ENCODE measurements around the gene SNED1.

Gene SNED1

GRCh38 chr2:241066171-241066892 lies 67.9 kb downstream of the SNED1 start:
- no peak for DNase-seq (ENCODE audit: low read depth in 4 of 4, low spot score in 1 of 4)

DNA sequence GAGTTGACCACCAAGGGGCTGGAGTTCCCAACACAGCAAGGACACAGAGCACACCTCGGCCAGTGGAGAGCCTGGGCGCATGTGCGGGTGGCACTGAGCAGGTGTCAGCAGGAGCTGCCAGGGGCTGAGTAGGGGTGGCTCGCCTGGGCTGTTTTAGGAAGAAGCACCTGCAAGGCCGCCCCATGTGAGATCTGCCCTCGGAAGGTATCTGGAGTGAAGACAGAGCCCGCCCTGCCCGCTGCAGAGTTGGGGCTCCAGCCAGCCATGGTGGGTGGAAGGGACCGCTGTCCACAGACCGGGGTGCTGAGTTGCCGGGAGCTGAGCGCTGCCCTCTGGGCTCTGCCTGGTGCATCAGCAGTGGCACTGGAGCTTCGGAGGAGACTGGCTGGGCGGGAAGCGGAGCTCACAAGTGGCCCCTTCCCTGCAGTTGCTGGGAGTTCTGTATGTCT lies 68.5 kb downstream of the SNED1 start:
- no peak for DNase-seq (ENCODE audit: low read depth in 4 of 4, low spot score in 1 of 4)

GRCh38 chr2:241067501-241068135 lies 69.2 kb downstream of the SNED1 start:
- no peak for DNase-seq (ENCODE audit: low read depth in 4 of 4, low spot score in 1 of 4)

DNA sequence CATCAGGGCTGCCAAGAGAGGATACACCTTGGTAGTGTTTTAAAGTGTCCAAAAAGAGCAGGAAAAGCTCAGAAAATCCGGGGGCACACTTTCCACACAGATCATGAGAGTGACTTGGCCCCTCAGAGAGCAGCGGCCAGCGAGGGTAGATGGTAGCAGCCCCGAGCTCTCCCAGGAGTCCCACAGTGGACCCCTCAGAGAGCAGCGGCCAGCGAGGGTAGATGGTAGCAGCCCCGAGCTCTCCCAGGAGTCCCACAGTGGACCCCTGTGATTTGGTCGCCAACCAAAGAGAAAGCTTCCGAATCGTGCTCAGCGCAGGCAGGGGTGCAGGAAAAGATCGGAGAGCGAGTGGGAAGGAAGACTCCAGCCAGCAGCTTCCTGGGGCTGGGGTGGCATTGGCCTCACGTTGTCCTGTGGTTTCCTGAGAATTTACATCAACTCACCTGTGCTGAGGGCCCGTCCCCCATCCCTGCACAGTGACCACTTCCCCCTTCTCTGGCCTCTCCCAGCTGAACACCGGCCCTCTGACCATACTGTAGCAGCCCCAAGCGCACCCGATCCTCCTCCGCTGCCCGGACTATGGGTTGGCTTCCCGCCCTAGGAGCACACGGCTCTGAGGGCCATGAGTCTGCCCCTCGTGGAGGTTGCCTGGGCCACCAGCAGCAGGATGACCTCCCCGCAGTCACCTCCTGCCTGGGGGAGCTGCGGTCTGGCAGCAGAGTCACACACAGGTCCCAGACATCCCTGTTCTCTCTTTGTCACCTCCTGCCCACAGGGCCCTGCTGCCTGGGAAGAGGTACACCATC lies 69.9 kb downstream of the SNED1 start:
- DNase-seq (ENCODE audit: low read depth in 4 of 4, low spot score in 1 of 4): no peak

GRCh38 chr2:241068942-241069810 lies 70.8 kb downstream of the SNED1 start:
- no peak for DNase-seq (ENCODE audit: low read depth in 4 of 4, low spot score in 1 of 4)

DNA sequence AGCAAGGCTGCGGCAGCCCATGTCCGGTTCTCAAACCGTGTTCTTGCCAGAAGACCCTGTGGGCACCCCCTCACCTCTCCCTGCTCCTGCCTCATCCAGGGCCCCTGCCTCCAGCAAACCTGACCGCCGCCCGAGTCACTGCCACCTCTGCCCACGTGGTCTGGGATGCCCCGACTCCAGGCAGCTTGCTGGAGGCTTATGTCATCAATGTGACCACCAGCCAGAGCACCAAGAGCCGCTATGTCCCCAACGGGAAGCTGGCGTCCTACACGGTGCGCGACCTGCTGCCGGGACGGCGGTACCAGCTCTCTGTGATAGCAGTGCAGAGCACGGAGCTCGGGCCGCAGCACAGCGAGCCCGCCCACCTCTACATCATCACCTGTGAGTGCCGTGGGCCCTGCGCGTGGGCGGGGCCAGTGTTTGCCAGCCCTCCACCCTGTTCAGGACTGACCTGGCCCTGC lies 71.4 kb downstream of the SNED1 start:
- no peak for DNase-seq (ENCODE audit: low read depth in 4 of 4, low spot score in 1 of 4)

DNA sequence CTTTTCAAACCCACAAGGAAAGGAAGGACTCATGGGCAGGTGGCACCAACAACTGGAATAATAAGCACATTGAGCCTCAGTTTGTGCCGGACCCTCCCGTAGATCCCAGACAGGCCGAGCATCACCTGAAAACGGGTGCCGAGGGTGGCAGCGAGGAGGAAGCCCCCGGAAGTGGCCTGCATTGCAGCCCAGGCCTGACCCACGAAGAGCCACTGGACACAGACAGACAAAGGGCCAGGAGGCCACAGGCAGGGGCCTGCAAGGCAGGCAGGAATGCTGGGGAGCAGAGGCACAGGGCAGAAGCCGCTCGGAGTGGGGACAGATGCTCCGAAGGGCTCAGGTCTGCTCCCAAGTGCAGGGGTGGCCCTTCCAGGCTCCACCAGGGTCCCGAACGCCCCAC lies 71.9 kb downstream of the SNED1 start:
- no peak for DNase-seq (ENCODE audit: low read depth in 4 of 4, low spot score in 1 of 4)

GRCh38 chr2:241070811-241071676 lies 72.6 kb downstream of the SNED1 start:
- DNase-seq (ENCODE audit: low read depth in 4 of 4, low spot score in 1 of 4): no peak

- no peak for DNase-seq (ENCODE audit: low read depth in 4 of 4, low spot score in 1 of 4)
Measured at GRCh38 chr2:241071677-241072111, 73.3 kb downstream of the SNED1 start.

GRCh38 chr2:241072151-241072550 lies 73.7 kb downstream of the SNED1 start:
- no peak for DNase-seq (ENCODE audit: low read depth in 4 of 4, low spot score in 1 of 4)

DNA sequence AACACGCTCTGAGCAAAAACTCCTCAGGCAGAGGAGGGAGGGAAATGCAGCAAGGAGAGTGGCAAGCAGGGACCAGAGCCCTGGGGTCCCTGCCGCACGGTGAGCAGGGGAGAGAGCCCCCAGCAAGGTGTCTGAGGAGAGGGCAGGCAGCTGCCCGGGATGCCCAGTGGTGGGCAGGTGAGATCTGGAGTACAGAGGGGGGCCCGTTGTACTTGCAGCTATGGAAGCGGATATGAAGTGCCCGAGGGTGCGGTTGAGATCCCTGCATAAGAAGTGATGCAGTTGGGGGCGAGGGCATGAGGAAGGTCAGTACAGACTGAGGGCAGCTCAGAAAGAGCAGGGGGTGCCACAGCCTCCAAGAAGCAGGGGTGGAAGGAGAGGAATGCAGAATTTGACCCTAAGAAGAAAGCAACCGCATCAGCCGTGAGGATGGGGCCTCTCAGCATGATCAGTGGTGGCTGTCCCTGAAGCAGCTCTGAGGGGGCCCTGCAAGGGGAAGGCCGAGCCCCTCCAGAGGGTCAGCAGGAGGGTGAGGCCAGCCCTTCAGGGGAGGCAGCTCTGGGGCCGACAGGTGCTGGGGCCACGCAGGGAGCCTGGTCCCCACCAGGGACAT lies 74.2 kb downstream of the SNED1 start:
- no peak for DNase-seq (ENCODE audit: low read depth in 4 of 4, low spot score in 1 of 4)

DNA sequence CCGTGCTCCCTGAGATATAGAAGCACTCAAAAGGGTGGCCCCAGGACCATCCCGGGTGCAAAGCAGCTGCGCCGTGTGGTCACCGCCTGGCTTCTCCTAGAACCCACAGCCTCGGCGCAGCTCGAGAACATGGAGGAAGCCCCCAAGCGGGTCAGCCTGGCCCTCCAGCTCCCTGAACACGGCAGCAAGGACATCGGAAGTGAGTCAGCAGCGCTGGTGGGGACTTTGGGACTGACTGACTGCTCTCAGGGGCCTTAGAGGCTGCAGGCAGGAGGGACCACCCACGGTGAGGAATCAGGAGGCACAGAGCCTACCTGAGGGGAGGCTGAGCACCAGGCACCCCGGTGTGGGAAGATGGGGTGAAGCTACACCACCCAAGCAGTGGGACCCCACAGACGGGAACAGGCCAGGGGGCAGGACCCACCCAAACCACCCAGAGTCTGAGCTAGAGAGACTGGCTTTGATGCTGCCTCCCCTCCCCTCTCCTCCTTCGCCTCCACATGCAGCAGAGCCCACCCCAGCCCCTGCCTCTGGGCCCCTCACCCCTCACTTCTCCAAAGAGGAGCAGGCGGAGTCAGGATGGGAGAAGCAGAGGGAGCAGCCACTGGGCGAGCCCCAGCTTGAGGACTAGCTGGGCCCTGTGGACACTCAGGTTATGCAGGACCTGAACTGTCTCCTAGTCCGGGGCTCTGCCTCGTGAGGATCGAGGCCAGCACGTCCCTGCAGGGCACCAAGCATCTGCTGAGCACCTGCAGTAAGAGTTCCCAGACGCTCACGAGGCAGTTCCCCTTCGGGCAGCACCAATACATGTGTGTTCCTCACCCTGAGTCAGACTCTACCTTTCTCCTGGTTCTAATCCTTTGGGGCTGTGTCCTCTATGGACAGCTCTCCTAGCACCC lies 75.0 kb downstream of the SNED1 start:
- DNase-seq (ENCODE audit: low read depth in 4 of 4, low spot score in 1 of 4): no peak

GRCh38 chr2:241074065-241074818 lies 75.8 kb downstream of the SNED1 start:
- DNase-seq (ENCODE audit: low read depth in 4 of 4, low spot score in 1 of 4): no peak

GRCh38 chr2:241074901-241075540 lies 76.6 kb downstream of the SNED1 start:
- DNase-seq (ENCODE audit: low read depth in 4 of 4, low spot score in 1 of 4): no peak

DNA sequence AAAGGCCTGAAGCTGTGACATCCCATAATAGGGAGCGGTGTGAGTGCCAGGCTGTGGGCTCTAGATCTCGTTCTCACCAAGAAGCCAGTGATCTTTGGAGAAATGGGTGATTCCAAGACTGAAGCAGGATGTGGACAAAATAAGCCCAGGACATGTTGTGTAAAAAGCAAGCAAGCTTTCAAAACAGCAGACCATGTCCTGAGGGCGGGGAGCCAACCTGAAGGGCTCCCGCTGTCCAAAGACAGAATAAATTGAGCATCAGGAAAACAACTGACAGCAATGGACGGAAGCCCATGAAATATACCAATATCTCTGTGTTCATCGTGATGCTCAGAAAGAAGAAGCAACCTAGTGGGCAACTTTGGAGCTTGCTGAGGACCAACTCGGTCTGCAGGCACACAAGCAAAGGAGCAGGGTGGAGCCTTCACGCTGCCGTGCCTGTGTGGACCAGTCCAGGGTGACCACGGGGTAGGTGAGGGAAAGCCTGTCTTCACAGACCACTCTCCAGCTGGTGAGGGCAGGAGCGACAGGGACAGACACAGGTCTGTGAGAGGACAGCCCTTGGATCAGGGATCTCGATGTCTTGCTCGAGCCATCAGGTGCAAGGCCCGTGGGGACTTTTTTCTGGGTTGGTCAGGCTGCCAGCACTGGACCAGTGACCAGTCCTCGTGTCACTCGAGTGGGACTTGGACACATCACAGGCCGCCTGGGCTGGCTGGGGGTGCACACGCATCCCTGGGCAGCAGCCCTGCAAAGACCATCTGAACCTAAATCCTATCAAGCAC lies 82.2 kb downstream of the SNED1 start:
- no peak for DNase-seq (ENCODE audit: low read depth in 4 of 4, low spot score in 1 of 4)

- no peak for DNase-seq (ENCODE audit: low read depth in 4 of 4, low spot score in 1 of 4)
Measured at GRCh38 chr2:241081190-241081642, 82.8 kb downstream of the SNED1 start.

All from stimulated activated CD4-positive, alpha-beta T cell treated with anti-CD3 and anti-CD28 coated beads, Interleukin-1b, Interleukin-23, amount 100 ng/mL, for 24 hours (primary cell).